ENCODE results near the gene H2AZ2.
"Not testable (repeated sequence)": the region's sequence is repeated elsewhere in the genome, so short reads cannot be mapped to it uniquely, and the experiment has no call there.

Gene H2AZ2

DNA sequence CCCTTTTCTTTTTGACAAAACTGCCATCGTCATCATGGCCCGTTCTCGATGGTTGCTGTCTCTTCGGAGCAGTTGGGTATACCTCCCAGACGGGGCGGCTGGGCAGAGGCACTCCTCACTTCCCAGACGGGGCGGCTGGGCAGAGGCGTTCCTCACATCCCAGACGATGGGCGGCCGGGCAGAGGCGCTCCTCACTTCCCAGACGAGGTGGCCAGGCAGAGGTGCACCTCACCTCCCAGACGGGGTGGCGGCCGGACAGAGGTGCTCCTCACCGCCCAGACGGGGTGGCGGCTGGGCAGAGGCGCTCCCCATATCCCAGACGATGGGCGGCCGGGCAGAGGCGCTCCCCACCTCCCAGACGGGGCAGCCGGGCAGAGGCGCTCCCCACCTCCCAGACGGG lies 22.9 kb upstream of the H2AZ2 start:
- DNase-seq (ENCODE audit: low spot score), result not testable (repeated sequence)

- DNase-seq (ENCODE audit: low spot score), result not testable (repeated sequence)
Measured at GRCh38 chr7:44870336-44870735, 22.4 kb upstream of the H2AZ2 start.

- DNase-seq (ENCODE audit: low spot score), result no peak
Measured at GRCh38 chr7:44867073-44867995, 19.4 kb upstream of the H2AZ2 start.

DNA sequence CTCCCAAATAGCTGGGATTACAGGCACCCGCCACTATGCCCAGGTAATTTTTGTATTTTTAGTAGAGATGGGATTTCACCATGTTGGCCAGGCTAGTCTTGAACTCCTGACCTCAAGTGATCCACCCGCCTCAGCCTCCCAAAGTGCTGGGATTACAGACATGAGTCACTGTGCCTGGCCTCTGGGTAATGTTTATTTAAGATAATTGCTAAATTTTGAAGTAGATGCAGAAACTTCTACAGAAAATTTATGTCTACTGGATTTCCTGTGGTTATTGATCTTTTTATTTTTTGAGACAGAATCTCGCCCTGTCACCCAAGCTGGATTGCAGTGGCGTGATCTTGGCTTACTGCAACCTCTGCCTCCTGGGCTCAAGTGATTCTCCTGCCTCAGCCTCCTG lies 14.1 kb upstream of the H2AZ2 start:
- DNase-seq (ENCODE audit: low spot score), result not testable (repeated sequence)

- DNase-seq (ENCODE audit: low spot score), result no peak
Measured at GRCh38 chr7:44858161-44858560, 10.3 kb upstream of the H2AZ2 start.

DNA sequence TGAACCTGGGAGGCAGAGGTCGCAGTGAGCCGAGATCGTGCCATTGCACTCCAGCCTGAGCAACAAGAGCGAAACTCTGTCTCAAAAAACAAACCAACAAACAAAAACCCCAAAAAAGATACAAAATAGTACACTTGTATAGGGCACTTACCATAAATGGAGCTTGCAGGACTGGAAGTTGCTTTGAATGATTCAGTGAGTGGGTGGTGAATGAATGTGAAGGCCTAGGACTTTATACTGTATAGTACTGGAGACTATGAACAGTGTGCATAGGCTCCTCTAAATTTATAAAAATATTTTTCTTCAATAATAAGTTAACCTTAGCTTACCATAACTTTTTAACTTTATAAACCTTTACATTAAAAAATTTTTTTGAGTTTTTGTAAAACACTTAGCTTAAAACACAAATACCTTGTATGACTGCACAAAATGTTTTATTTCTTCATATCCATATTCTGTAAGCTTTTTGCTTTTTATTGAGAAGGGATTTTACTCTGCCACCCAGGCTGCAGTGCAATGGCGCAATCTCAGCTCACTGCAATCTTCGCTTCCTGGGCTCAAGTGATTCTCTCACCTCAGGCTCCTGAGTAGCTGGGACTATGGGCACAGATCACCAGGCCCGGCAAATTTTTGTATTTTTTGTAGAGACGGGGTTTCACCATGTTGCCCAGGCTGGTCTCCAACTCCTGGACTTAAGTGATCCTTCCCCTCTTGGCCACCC lies 6.9 kb upstream of the H2AZ2 start:
- no peak for DNase-seq (ENCODE audit: low spot score)

DNA sequence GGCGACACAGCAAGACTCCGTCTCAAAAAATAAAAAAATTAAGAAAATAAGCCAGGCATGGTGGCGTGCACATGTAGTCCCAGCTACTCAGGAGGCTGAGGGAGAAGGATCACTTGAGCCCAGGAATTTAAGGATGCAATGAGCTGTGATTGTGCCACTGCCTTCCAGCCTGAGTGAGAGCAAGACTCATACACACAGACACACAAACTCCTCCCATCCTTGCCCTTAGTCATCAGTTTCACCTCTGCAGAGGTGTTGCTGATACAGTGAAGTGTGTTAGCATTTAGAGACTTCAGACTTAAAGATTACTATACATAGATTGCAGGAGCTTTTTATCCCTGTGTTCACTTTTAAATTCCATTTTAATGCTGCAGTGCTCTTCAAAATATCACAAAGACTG lies 5.5 kb upstream of the H2AZ2 start:
- no peak for DNase-seq (ENCODE audit: low spot score)

- DNase-seq (ENCODE audit: low spot score), result no peak
Measured at GRCh38 chr7:44852590-44852989, 4.7 kb upstream of the H2AZ2 start.

- DNase-seq (ENCODE audit: low spot score), result no peak
Measured at GRCh38 chr7:44849885-44850544, 2.1 kb upstream of the H2AZ2 start.

GRCh38 chr7:44849259-44849884 lies 1.5 kb upstream of the H2AZ2 start:
- no peak for DNase-seq (ENCODE audit: low spot score)

- no peak for DNase-seq (ENCODE audit: low spot score)
Measured at GRCh38 chr7:44847509-44847919, 373 bp downstream of the H2AZ2 start.

DNA sequence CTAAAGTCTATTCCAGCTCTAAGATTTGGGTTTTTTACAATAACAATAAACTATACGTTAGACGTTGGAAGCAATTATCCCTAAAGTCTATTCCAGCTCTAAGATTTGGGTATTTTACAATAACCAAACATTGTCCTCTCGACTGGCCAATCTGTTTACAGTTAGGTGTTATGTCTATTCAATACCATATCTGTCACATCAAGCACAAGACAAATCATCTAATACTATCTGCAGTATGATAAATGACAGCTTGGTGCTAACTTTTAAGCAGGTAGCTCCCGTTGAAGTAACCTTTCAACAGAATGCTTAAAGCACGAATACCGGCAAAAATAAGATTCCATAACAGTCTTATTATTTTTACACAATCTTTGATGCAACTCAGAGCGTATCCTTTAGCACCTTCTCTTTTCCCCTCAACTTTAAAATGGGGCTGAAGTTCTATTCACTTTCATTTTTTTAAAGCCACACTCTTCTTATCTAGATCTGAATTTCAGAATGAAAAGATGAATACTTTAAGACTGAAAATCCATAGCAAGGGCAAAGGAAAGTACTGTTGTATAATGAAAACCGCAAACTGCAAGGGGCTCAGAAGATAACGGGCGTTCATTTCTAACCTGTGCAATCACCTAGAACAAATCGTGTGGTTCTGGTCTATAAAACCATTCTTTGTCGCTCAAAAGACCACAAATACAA lies 925 bp downstream of the H2AZ2 start:
- DNase-seq (ENCODE audit: low spot score), result no peak

DNA sequence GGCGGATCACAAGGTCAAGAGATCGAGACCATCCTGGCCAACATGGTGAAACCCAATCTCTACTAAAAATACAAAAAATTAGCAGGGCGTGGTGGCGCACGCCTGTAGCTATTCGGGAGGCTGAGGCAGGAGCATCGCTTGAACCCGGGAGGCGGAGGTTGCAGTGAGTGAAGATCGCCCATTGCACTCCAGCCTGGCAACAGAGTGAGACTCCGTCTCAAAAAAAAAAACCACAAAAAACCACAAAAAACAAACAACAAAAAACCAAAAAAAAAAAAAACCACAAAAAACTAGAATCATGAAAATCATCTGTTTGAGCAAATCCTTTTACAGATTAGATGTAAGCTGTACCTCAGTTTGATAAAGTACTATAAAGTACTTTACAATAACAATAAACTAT lies 1.5 kb downstream of the H2AZ2 start:
- DNase-seq (ENCODE audit: low spot score), result not testable (repeated sequence)

DNA sequence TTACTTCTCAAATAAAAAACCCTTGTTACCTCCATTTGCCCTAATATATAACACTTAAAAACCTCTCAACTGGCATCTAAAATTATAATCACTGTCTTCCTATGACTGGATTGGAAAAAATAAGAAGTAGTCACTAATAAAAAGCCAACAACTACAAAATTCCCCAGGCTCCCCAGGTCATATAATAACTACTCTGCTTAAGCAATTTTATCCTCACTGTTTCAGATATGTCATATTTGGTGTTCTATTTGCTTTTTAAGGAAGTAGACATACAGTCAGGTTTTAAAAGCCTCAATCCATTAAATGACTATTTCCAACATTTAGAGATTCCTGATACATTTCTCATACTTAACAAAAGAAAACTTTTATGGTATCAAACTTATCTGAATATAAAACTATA lies 2.4 kb downstream of the H2AZ2 start:
- no peak for DNase-seq (ENCODE audit: low spot score)

- DNase-seq (ENCODE audit: low spot score), result not testable (repeated sequence)
Measured at GRCh38 chr7:44843440-44843839, 4.4 kb downstream of the H2AZ2 start.

DNA sequence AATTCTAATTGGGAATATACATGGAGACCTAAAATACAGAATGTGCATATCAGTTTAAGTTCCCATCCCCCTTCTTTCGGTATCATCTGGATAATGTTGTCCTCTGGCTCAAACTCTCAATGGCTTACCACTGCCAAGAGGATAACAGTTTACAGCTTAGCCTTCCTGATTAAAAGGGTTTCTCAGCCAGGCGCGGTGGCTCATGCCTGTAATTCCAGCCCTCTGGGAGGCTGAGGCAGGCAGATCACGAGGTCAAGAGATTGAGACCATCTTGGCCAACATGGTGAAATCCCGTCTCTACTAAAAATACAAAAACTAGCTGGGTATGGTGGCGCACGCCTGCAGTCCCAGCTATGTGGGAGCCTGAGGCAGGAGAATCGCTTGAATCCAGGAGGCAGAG lies 5.2 kb downstream of the H2AZ2 start:
- not testable (repeated sequence) for DNase-seq (ENCODE audit: low spot score)

GRCh38 chr7:44838751-44839150 lies 9.1 kb downstream of the H2AZ2 start:
- no peak for DNase-seq (ENCODE audit: low spot score)

GRCh38 chr7:44827567-44827966 lies 20.3 kb downstream of the H2AZ2 start:
- DNase-seq (ENCODE audit: low spot score), result no peak

DNA sequence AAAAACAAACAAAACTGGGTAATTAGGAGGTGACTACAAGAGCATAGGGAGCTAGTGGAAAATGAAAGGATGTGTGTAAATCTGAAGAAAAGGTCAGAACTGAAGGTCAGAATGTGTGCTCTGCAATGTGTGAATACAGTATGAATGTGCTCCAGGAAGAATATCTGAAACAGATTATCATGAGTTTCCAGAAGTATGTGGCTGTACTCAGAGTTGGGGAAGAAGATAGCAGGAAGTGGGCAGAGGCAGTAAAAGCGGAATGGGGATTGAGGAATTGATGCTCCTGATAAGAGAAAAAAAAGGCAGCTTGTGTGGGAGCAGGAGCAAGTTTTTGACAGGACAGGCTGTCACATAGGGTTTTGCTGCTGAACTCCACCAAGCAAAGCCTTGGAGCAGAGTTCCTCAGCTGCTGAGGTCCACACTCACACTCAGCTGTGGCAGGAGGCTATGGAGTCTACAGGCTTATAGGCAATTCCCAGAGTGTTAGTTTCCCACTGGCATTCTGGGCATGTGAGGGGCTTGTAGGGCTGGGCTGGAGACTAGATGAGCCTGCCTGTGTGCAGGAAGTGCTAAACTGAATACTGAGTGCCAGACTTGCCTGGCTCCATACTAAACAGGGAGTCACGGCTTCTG lies 22.9 kb downstream of the H2AZ2 start:
- DNase-seq (ENCODE audit: low spot score), result no peak

DNA sequence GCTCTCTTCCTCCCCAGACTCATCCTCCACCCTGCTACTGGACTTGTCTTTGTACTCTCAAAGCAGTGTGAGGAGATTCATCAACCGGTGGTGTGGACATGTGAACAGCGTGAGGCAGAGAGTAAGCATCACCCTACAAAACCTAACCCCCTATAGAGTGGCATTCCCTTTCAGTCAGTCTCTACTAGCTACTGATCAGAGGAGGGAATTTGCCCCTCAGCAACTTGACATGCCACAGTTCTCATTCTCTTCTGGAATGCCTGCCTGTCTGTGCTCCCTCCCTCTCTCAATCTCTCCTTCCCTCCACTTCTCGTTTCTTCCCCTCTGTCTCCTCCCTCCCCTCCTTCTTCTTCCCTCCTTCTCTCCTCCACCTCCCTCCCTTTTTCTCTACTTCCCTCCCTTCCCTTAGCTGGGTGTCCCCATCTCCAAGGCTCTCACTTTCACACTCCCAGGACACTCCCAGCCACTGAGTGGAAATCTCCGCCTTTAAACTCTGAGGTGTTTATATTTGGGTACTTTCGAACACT lies 24.6 kb downstream of the H2AZ2 start:
- no peak for DNase-seq (ENCODE audit: low spot score)

GRCh38 chr7:44819292-44819691 lies 28.6 kb downstream of the H2AZ2 start:
- DNase-seq (ENCODE audit: low spot score), result no peak

All from ecto neural progenitor cell (in vitro differentiated cells).